GM23338 (cell line): Measurements from ENCODE around the gene KLHDC8A. TPM values are rescaled to one million over a fixed set of nuclear protein-coding genes. Genes with fewer than 3 reads are reported as not detected.

Source experiments
- ATAC-seq: fragments of 200-7000 bp; cut with Tn5 transposase; 3 replicates; pipeline ENCODE4 v1.9.1; 2020
- DNase-seq: peaks from one replicate; pipeline ENCODE4 v3.0.0-alpha.2; 2015; ENCODE audit warnings: low spot score
- H2AFZ ChIP-seq: fragments of 200-600 bp; sonication (generic); 2 replicates; pipeline ENCODE4 v1.8.0; 2016; ENCODE audit warnings: antibody characterized with exemption, mild to moderate bottlenecking, moderate library complexity
- H3F3A ChIP-seq: fragments of 200-600 bp; sonication (generic); replicated peaks from 2 replicates; pipeline ENCODE4 v1.8.0; 2017; ENCODE audit warnings: antibody characterized with exemption, mixed run types, low read depth
- H3K27ac ChIP-seq: fragments of 200-600 bp; sonication (generic); 2 replicates; pipeline ENCODE4 v1.6.1; 2016; ENCODE audit warnings: low read depth
- H3K27me3 ChIP-seq: fragments of 200-600 bp; sonication (generic); 2 replicates; pipeline ENCODE4 v1.8.0; 2016; ENCODE audit warnings: mild to moderate bottlenecking, mixed run types, moderate library complexity; ENCODE audit not compliant: insufficient read depth
- H3K36me3 ChIP-seq: fragments of 200-600 bp; sonication (generic); 2 replicates; pipeline ENCODE4 v1.8.0; 2016; ENCODE audit warnings: mild to moderate bottlenecking; ENCODE audit not compliant: insufficient read depth
- H3K4me1 ChIP-seq: fragments of 200-600 bp; sonication (generic); 2 replicates; pipeline ENCODE4 v1.8.0; 2016; ENCODE audit warnings: mild to moderate bottlenecking, moderate library complexity; ENCODE audit not compliant: insufficient read depth
- H3K4me2 ChIP-seq: fragments of 200-600 bp; sonication (generic); 2 replicates; pipeline ENCODE4 v1.7.1; 2017; ENCODE audit warnings: mixed run types
- H3K4me3 ChIP-seq: fragments of 200-600 bp; sonication (generic); 2 replicates; pipeline ENCODE4 v1.6.1; 2016; ENCODE audit warnings: mixed run types
- H3K79me2 ChIP-seq: fragments of 200-600 bp; sonication (generic); replicated peaks from 2 replicates; pipeline ENCODE4 v1.8.0; 2017; ENCODE audit warnings: mild to moderate bottlenecking; ENCODE audit not compliant: insufficient read depth
- H3K9me2 ChIP-seq: fragments of 200-600 bp; sonication (generic); 2 replicates; pipeline ENCODE4 v1.8.0; 2017; ENCODE audit not compliant: insufficient read depth
- H4K20me1 ChIP-seq: fragments of 200-600 bp; sonication (generic); replicated peaks from 2 replicates; pipeline ENCODE4 v1.8.0; 2017; ENCODE audit warnings: mild to moderate bottlenecking; ENCODE audit not compliant: insufficient read depth
- H3K27ac Mint-ChIP-seq: 2 replicates; pipeline ENCODE4 v1.8.0; 2020; ENCODE audit warnings: inconsistent platforms, mild to moderate bottlenecking, moderate library complexity, mixed read lengths
- H3K27me3 Mint-ChIP-seq: 3 replicates; pipeline ENCODE4 v1.8.0; 2022; ENCODE audit warnings: low read depth, mild to moderate bottlenecking, moderate library complexity, mixed read lengths, inconsistent platforms; ENCODE audit not compliant: insufficient read depth, poor library complexity
- H3K36me3 Mint-ChIP-seq: 3 replicates; pipeline ENCODE4 v1.8.0; 2021; ENCODE audit warnings: low read depth, mild to moderate bottlenecking, inconsistent platforms, moderate library complexity, mixed read lengths
- H3K4me1 Mint-ChIP-seq: 3 replicates; pipeline ENCODE4 v1.8.0; 2020; ENCODE audit warnings: mild to moderate bottlenecking, inconsistent platforms, mixed read lengths
- H3K4me3 Mint-ChIP-seq: 3 replicates; pipeline ENCODE4 v1.8.0; 2021; ENCODE audit warnings: moderate library complexity, mild to moderate bottlenecking, inconsistent platforms, mixed read lengths
- H3K9me3 Mint-ChIP-seq: 3 replicates; pipeline ENCODE4 v1.8.0; 2020; ENCODE audit warnings: moderate library complexity, mild to moderate bottlenecking, inconsistent platforms, mixed read lengths
- CREB1 ChIP-seq: fragments of 250-450 bp; sonication (Bioruptor Pico); IDR thresholded peaks from 2 replicates; pipeline ENCODE4 v1.5.0; 2020; ENCODE audit warnings: low read depth, mild to moderate bottlenecking, moderate library complexity
- EZH2 ChIP-seq: fragments of 200-600 bp; sonication (generic); IDR thresholded peaks from one replicate; pipeline ENCODE4 v1.8.0; 2017; ENCODE audit warnings: antibody characterized with exemption, mild to moderate bottlenecking, low read depth; ENCODE audit not compliant: unreplicated experiment
- EZH2phosphoT487 ChIP-seq: fragments of 200-600 bp; sonication (generic); IDR thresholded peaks from one replicate; pipeline ENCODE4 v1.8.1; 2018; ENCODE audit warnings: antibody characterized with exemption; ENCODE audit not compliant: unreplicated experiment
- JUNB ChIP-seq: IDR thresholded peaks from one replicate; pipeline ENCODE4 v1.6.1; 2016; ENCODE audit warnings: antibody characterized with exemption; ENCODE audit not compliant: unreplicated experiment
- NANOG ChIP-seq: IDR thresholded peaks from 2 replicates; pipeline ENCODE4 v1.6.1; 2016; ENCODE audit warnings: antibody characterized with exemption, borderline replicate concordance
- POLR2AphosphoS5 ChIP-seq: IDR thresholded peaks from 2 replicates; pipeline ENCODE4 v1.6.1; 2016; ENCODE audit warnings: antibody characterized with exemption, low read depth
- STAT1 ChIP-seq: IDR thresholded peaks from one replicate; pipeline ENCODE4 v1.6.1; 2016; ENCODE audit warnings: antibody characterized with exemption; ENCODE audit not compliant: unreplicated experiment
- ZNF114 ChIP-seq: fragments of 250-450 bp; sonication (Bioruptor Pico); IDR thresholded peaks from 2 replicates; pipeline ENCODE4 v1.5.0; 2020; ENCODE audit warnings: mild to moderate bottlenecking, moderate library complexity
- ZNF331 ChIP-seq: fragments of 250-450 bp; sonication (Bioruptor Pico); IDR thresholded peaks from 2 replicates; pipeline ENCODE4 v1.5.0; 2020; ENCODE audit warnings: low read depth, mild to moderate bottlenecking, moderate library complexity
- polyA plus RNA-seq: library from polyadenylated mRNA; unstranded; fragments of >200 nt; fragmentation: Nextera tagmentation; extraction: Ambion mirVana; gene quantifications from 2 replicates; pipeline ENCODE4 v1.2.1, GENCODE V29; 2016
- total RNA-seq: library from RNA; depleted of rRNA; stranded (reverse); fragments of >200 nt; shearing (Covaris generic); gene quantifications from 2 replicates; pipeline ENCODE4 v1.2.3, GENCODE V29; 2014
- TF ChIP-seq, protein P1 (sequence below): IDR thresholded peaks from one replicate; pipeline ENCODE4 v1.6.1; 2018; ENCODE audit warnings: antibody characterized with exemption; ENCODE audit not compliant: unreplicated experiment
- TF ChIP-seq, protein P2 (sequence below): fragments of 250-450 bp; sonication (Bioruptor Pico); IDR thresholded peaks from 2 replicates; pipeline ENCODE4 v1.5.0; 2020; ENCODE audit warnings: mild to moderate bottlenecking, moderate library complexity
- TF ChIP-seq, protein P3 (sequence below), 2 experiments: fragments of 200-600 bp in 1 of 2; sonication (generic) in 1 of 2; conservative IDR thresholded peaks; 2 replicates each; pipeline versions ENCODE4 v1.5.1 to v1.6.1; 2016 to 2017; ENCODE audit warnings: antibody characterized with exemption in 2 of 2, low read depth in 2 of 2, mild to moderate bottlenecking in 2 of 2, moderate library complexity in 1 of 2
- TF ChIP-seq, protein P4 (sequence below): IDR thresholded peaks from 2 replicates; pipeline ENCODE4 v1.6.1; 2016; ENCODE audit warnings: antibody characterized with exemption

Gene KLHDC8A
- total and polyA plus RNA-seq, 2 experiments from 2014 or later, result 1.7 to 2.8 TPM

DNA sequence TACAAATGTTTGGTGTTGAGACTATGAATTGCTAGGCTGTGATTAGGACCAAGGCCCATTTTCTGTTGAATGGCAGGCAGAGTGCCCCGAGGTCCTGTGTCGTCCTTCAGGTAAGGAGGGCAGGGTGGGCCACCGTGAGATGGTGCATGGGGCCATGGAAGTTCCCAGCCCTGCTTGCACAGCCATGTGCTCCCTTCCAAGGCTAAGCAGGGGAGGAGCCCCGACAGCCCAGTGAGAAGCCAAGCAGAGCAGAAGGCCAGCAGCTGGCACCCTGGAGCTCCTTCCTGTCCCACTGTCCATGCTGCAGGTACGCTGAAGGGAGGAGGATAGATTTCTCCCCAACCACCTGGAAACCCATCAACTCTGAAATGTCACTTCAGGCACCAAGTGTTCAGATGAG is 27.0 kb downstream of the KLHDC8A start:
- ATAC-seq (no peak), DNase-seq (no peak)
- no peaks in the 10 kb centered on the region for H3K36me3 Mint-ChIP-seq
- H3K27me3 Mint-ChIP-seq, result peaks cover 7% of the 10 kb centered on the region
- H3K4me1 Mint-ChIP-seq, result peaks cover 11% of the 10 kb centered on the region
- H3K4me3 Mint-ChIP-seq, result no peak overlapping the region
- Histone ChIP-seq H3K27me3 (no peaks in the 10 kb centered on the region), H3K36me3 (no peaks in the 10 kb centered on the region), H3F3A (no peaks in the 10 kb centered on the region), H4K20me1 (no peaks in the 10 kb centered on the region), H3K4me2 (no peak overlapping the region), H3K4me3 (no peak overlapping the region), H2AFZ (no peak overlapping the region), H3K27ac (no peak overlapping the region), H3K4me1 (peaks cover 2% of the 10 kb centered on the region), H3K79me2 (no peaks in the 10 kb centered on the region), H3K9me2 (no peaks in the 10 kb centered on the region)
- H3K9me3 Mint-ChIP-seq, result no peaks in the 10 kb centered on the region
- H3K27ac Mint-ChIP-seq, result no peak overlapping the region
- TF ChIP-seq ZNF114 (CRISPR knock-in tag) (no peak), STAT1 (no peak), NANOG (no peak), EZH2 (no peak), EZH2phosphoT487 (no peak), CREB1 (CRISPR knock-in tag) (no peak), ZNF331 (no peak), POLR2AphosphoS5 (no peak), JUNB (no peak)
- TF ChIP-seq, protein P1, sequence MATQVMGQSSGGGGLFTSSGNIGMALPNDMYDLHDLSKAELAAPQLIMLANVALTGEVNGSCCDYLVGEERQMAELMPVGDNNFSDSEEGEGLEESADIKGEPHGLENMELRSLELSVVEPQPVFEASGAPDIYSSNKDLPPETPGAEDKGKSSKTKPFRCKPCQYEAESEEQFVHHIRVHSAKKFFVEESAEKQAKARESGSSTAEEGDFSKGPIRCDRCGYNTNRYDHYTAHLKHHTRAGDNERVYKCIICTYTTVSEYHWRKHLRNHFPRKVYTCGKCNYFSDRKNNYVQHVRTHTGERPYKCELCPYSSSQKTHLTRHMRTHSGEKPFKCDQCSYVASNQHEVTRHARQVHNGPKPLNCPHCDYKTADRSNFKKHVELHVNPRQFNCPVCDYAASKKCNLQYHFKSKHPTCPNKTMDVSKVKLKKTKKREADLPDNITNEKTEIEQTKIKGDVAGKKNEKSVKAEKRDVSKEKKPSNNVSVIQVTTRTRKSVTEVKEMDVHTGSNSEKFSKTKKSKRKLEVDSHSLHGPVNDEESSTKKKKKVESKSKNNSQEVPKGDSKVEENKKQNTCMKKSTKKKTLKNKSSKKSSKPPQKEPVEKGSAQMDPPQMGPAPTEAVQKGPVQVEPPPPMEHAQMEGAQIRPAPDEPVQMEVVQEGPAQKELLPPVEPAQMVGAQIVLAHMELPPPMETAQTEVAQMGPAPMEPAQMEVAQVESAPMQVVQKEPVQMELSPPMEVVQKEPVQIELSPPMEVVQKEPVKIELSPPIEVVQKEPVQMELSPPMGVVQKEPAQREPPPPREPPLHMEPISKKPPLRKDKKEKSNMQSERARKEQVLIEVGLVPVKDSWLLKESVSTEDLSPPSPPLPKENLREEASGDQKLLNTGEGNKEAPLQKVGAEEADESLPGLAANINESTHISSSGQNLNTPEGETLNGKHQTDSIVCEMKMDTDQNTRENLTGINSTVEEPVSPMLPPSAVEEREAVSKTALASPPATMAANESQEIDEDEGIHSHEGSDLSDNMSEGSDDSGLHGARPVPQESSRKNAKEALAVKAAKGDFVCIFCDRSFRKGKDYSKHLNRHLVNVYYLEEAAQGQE, result no peak
- TF ChIP-seq, protein P2, sequence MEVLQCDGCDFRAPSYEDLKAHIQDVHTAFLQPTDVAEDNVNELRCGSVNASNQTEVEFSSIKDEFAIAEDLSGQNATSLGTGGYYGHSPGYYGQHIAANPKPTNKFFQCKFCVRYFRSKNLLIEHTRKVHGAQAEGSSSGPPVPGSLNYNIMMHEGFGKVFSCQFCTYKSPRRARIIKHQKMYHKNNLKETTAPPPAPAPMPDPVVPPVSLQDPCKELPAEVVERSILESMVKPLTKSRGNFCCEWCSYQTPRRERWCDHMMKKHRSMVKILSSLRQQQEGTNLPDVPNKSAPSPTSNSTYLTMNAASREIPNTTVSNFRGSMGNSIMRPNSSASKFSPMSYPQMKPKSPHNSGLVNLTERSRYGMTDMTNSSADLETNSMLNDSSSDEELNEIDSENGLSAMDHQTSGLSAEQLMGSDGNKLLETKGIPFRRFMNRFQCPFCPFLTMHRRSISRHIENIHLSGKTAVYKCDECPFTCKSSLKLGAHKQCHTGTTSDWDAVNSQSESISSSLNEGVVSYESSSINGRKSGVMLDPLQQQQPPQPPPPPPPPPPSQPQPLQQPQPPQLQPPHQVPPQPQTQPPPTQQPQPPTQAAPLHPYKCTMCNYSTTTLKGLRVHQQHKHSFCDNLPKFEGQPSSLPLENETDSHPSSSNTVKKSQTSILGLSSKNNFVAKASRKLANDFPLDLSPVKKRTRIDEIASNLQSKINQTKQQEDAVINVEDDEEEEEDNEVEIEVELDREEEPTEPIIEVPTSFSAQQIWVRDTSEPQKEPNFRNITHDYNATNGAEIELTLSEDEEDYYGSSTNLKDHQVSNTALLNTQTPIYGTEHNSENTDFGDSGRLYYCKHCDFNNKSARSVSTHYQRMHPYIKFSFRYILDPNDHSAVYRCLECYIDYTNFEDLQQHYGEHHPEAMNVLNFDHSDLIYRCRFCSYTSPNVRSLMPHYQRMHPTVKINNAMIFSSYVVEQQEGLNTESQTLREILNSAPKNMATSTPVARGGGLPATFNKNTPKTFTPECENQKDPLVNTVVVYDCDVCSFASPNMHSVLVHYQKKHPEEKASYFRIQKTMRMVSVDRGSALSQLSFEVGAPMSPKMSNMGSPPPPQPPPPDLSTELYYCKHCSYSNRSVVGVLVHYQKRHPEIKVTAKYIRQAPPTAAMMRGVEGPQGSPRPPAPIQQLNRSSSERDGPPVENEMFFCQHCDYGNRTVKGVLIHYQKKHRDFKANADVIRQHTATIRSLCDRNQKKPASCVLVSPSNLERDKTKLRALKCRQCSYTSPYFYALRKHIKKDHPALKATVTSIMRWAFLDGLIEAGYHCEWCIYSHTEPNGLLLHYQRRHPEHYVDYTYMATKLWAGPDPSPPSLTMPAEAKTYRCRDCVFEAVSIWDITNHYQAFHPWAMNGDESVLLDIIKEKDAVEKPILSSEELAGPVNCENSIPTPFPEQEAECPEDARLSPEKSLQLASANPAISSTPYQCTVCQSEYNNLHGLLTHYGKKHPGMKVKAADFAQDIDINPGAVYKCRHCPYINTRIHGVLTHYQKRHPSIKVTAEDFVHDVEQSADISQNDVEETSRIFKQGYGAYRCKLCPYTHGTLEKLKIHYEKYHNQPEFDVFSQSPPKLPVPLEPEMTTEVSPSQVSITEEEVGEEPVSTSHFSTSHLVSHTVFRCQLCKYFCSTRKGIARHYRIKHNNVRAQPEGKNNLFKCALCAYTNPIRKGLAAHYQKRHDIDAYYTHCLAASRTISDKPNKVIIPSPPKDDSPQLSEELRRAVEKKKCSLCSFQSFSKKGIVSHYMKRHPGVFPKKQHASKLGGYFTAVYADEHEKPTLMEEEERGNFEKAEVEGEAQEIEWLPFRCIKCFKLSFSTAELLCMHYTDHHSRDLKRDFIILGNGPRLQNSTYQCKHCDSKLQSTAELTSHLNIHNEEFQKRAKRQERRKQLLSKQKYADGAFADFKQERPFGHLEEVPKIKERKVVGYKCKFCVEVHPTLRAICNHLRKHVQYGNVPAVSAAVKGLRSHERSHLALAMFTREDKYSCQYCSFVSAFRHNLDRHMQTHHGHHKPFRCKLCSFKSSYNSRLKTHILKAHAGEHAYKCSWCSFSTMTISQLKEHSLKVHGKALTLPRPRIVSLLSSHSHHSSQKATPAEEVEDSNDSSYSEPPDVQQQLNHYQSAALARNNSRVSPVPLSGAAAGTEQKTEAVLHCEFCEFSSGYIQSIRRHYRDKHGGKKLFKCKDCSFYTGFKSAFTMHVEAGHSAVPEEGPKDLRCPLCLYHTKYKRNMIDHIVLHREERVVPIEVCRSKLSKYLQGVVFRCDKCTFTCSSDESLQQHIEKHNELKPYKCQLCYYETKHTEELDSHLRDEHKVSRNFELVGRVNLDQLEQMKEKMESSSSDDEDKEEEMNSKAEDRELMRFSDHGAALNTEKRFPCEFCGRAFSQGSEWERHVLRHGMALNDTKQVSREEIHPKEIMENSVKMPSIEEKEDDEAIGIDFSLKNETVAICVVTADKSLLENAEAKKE (CRISPR knock-in tag), result no peak
- TF ChIP-seq, protein P3, sequence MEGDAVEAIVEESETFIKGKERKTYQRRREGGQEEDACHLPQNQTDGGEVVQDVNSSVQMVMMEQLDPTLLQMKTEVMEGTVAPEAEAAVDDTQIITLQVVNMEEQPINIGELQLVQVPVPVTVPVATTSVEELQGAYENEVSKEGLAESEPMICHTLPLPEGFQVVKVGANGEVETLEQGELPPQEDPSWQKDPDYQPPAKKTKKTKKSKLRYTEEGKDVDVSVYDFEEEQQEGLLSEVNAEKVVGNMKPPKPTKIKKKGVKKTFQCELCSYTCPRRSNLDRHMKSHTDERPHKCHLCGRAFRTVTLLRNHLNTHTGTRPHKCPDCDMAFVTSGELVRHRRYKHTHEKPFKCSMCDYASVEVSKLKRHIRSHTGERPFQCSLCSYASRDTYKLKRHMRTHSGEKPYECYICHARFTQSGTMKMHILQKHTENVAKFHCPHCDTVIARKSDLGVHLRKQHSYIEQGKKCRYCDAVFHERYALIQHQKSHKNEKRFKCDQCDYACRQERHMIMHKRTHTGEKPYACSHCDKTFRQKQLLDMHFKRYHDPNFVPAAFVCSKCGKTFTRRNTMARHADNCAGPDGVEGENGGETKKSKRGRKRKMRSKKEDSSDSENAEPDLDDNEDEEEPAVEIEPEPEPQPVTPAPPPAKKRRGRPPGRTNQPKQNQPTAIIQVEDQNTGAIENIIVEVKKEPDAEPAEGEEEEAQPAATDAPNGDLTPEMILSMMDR (conservative IDR thresholded peaks at IDR 0.05; ENCODE audit: low read depth in 2 of 2), result no peak
- TF ChIP-seq, protein P4, sequence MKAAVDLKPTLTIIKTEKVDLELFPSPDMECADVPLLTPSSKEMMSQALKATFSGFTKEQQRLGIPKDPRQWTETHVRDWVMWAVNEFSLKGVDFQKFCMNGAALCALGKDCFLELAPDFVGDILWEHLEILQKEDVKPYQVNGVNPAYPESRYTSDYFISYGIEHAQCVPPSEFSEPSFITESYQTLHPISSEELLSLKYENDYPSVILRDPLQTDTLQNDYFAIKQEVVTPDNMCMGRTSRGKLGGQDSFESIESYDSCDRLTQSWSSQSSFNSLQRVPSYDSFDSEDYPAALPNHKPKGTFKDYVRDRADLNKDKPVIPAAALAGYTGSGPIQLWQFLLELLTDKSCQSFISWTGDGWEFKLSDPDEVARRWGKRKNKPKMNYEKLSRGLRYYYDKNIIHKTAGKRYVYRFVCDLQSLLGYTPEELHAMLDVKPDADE, result no peak
